Thyroid gland (tissue), 4 donors: Measurements from ENCODE around the gene CHST11. TPM values are rescaled to one million over a fixed set of nuclear protein-coding genes. Genes with fewer than 3 reads are reported as not detected.

Source experiments
- DNase-seq, 2 donors: peaks; one replicate each; pipeline ENCODE4 v3.0.0-alpha.2; 2019
- H3K27ac ChIP-seq, 3 donors: fragments of 200-600 bp; sonication (generic); 1 replicate in 2 of 3; 2 replicates in 1 of 3; pipeline ENCODE4 v1.5.1; 2016 to 2019; ENCODE audit warnings: mild to moderate bottlenecking in 1 of 3, moderate library complexity in 1 of 3
- H3K27me3 ChIP-seq: fragments of 200-600 bp; sonication (generic); one replicate; pipeline ENCODE4 v1.5.1; 2019
- H3K36me3 ChIP-seq, 2 donors: fragments of 200-600 bp; sonication (generic); one replicate each; pipeline ENCODE4 v1.5.1; 2016 to 2019
- H3K4me1 ChIP-seq, 2 donors: fragments of 200-600 bp; sonication (generic); one replicate each; pipeline ENCODE4 v1.5.1; 2017 to 2019
- H3K4me3 ChIP-seq, 3 donors: fragments of 200-600 bp; sonication (generic); replicated peaks in 1 of 3; 1 replicate in 2 of 3; 2 replicates in 1 of 3; pipeline ENCODE4 v1.5.1; 2016; ENCODE audit warnings: mild to moderate bottlenecking in 1 of 3
- H3K9me3 ChIP-seq: fragments of 200-600 bp; sonication (generic); one replicate; pipeline ENCODE4 v1.5.1; 2017
- POLR2A ChIP-seq, 2 donors: fragments of 450-650 bp; IDR thresholded peaks; one replicate each; pipeline ENCODE4 v1.6.1; 2017; ENCODE audit warnings: antibody characterized with exemption in 2 of 2, mild to moderate bottlenecking in 2 of 2, moderate library complexity in 1 of 2
- WGBS, 2 donors: methylation state at CpG; one replicate each; pipeline ENCODE4 v1.1.5; 2017; 5-methylcytosine and 5-hydroxymethylcytosine counted together
- intact Hi-C: fragments of 100-400 bp; cut with DNase I; formaldehyde crosslinking; loops from one replicate; pipeline ENCODE4 v1.15.1; 2023
- total RNA-seq, 4 donors: library from RNA; depleted of rRNA; stranded (reverse); fragments of >200 nt; gene quantifications; one replicate each; pipeline ENCODE4 v1.2.3, GENCODE V29; 2016
- TF ChIP-seq, protein P1 (sequence below), 6 experiments: fragments of 200-600 bp in 3 of 6; fragments of 450-650 bp in 3 of 6; sonication (generic) in 3 of 6; IDR thresholded peaks; one replicate each; pipeline ENCODE4 v1.5.1; 2016 to 2019; ENCODE audit warnings: antibody characterized with exemption in 6 of 6, mild to moderate bottlenecking in 2 of 6, inconsistent platforms in 1 of 6, moderate library complexity in 1 of 6

Gene CHST11
- total RNA-seq, 4 donors from 2014 or later: 6.9 to 11.6 (median 8.0) TPM

DNA sequence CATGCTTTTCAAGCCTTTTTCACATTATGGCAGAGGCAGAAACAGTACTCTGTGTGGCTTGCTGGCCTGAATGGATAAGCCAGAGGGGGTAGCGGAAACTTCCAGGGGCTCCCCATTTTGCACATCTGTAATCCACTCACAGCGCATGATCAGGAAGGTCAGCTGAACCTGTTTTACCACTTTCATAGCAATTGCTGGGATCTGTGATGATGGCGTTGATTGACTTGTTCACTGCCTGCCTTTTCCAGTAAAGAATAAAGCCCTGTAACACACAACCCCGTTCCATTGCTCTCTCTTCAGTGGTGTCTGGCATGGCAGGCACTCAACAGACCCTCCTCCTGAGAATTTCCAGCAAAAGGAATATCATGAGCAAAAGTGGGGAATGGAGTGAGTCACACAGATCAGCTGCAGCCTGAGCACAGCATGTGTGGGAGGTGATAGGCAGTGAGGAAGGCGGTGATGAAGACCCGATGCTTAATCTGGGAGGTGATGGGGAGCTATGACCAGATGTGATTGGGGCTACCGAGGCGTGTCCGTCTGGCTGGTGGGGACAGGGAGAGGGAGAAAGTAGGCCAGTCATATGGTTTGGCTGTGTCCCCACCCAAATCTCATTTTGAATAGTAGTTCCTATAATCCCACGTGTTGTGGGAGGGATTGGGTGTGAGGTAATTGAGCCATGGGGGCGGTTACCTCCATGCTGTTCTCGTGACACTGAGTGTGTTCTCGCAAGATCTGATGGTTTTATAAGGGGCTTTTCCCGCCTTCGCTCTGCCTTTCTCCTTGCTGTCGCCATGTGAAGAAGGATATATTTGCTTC lies 44.7 kb upstream of the CHST11 start:
- no peak overlapping the region for H3K27ac ChIP-seq
- peaks cover 0 to 10% of the 10 kb centered on the region in 2 donors for H3K4me1 ChIP-seq
- no peak overlapping the region for H3K4me3 ChIP-seq
- intact Hi-C loops: no loop called here
- H3K9me3 ChIP-seq: no peaks in the 10 kb centered on the region
- no peaks in the 10 kb centered on the region for H3K27me3 ChIP-seq
- DNase-seq: no peak
- TF ChIP-seq, protein P1, sequence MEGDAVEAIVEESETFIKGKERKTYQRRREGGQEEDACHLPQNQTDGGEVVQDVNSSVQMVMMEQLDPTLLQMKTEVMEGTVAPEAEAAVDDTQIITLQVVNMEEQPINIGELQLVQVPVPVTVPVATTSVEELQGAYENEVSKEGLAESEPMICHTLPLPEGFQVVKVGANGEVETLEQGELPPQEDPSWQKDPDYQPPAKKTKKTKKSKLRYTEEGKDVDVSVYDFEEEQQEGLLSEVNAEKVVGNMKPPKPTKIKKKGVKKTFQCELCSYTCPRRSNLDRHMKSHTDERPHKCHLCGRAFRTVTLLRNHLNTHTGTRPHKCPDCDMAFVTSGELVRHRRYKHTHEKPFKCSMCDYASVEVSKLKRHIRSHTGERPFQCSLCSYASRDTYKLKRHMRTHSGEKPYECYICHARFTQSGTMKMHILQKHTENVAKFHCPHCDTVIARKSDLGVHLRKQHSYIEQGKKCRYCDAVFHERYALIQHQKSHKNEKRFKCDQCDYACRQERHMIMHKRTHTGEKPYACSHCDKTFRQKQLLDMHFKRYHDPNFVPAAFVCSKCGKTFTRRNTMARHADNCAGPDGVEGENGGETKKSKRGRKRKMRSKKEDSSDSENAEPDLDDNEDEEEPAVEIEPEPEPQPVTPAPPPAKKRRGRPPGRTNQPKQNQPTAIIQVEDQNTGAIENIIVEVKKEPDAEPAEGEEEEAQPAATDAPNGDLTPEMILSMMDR (IDR thresholded peaks at IDR 0.05): no peak
- TF ChIP-seq POLR2A (IDR thresholded peaks at IDR 0.05): no peak
- no peaks in the 10 kb centered on the region for H3K36me3 ChIP-seq
- 89 to 95% methylated on average over 16 of the region's 16 CpGs for WGBS, 2 donors

DNA sequence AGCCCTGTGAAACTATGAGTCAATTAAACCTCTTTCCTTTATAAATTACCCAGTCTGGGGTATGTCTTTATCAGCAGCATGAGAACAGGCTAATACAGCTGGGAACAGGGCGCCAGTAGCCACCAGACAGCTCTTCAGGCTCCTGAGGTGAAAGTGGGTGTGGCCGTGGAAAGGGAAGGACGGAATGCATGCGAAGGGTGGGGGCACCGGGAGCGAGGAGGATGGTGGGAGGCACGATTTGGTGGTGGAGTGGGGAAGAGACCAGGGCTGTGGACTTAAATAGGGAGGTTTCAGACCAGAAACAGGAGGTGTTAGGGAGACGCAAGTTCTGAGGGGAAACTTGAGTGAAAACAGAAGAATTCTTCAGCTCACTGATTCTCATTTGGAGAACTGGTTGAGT lies 44.1 kb upstream of the CHST11 start:
- intact Hi-C loops: no loop called here
- no peaks in the 10 kb centered on the region for H3K27me3 ChIP-seq
- 64 to 83% methylated on average over 8 of the region's 8 CpGs for WGBS, 2 donors
- H3K4me1 ChIP-seq: peaks cover 0 to 10% of the 10 kb centered on the region in 2 donors
- H3K27ac ChIP-seq: no peak overlapping the region
- H3K4me3 ChIP-seq: no peak overlapping the region
- DNase-seq: no peak
- TF ChIP-seq, protein P1 (IDR thresholded peaks at IDR 0.05): no peak
- TF ChIP-seq POLR2A (IDR thresholded peaks at IDR 0.05): no peak
- no peaks in the 10 kb centered on the region for H3K9me3 ChIP-seq
- H3K36me3 ChIP-seq: no peaks in the 10 kb centered on the region

DNA sequence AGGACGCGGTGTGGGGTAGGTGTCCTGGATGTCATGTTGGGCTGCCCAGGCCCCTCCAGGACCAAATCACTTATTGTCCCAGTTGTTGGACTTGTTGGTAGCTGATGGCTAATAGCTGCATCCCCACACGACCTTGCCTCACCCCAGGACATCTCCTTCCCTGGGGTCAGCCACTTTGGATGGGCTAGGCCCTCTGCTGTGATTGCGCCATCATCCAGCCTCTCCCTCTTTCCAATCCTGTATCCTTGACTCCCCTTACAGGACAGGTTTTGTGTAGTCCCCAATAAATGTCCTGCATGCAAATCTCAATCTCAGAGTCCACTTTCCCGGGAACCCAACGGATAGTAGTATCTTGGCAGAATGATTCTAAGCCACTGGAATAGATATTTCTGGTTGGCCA lies 43.4 kb upstream of the CHST11 start:
- Histone ChIP-seq H3K27ac (no peak overlapping the region), H3K9me3 (no peaks in the 10 kb centered on the region), H3K4me1 (peaks cover 0 to 7% of the 10 kb centered on the region in 2 donors), H3K4me3 (no peak overlapping the region), H3K36me3 (no peaks in the 10 kb centered on the region), H3K27me3 (no peaks in the 10 kb centered on the region)
- WGBS, 2 donors: 85 to 91% methylated on average over 6 of the region's 6 CpGs
- no peak for DNase-seq
- TF ChIP-seq, protein P1 (IDR thresholded peaks at IDR 0.05): no peak
- no peak for TF ChIP-seq POLR2A (IDR thresholded peaks at IDR 0.05)
- intact Hi-C loops: no loop called here

DNA sequence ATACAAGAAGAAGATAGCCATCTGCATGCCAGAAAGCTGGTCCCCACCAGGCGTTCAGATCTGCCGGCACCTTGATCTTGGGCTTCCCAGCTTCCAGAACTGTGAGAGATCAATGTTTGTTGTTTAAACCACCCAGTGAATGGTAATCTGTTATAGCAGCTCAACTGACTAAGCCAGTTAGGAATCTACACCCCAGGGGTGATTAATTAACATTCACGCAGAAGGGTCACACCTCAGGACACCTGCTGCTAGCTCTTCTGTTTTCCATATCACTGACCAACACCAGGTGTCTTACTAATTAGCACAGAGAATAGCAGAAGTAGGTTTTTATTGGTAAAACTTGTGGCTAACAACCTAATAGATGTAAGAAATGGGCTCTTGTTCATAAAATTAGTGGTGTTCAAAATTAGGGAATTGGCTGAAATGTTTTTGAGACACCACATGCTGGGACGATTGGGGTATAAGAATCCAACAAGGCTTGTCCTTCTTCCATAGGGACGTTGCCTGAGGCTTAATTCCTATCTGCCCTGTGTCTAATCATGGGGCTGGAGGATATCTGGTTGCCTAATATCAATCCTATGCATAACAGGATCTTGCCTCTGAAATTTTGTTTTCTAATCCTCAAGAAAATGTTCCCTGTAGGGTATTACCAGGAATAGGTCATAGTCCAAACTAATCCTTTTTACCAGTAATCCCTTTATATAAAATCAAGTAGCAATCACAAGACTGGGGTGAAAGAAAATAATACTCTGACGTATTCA lies 42.0 kb upstream of the CHST11 start:
- Histone ChIP-seq H3K27me3 (no peaks in the 10 kb centered on the region), H3K36me3 (no peaks in the 10 kb centered on the region), H3K9me3 (no peaks in the 10 kb centered on the region), H3K4me3 (no peak overlapping the region), H3K4me1 (no peaks in the 10 kb centered on the region), H3K27ac (no peak overlapping the region)
- TF ChIP-seq, protein P1 (IDR thresholded peaks at IDR 0.05): no peak
- TF ChIP-seq POLR2A (IDR thresholded peaks at IDR 0.05): no peak
- intact Hi-C loops: no loop called here
- 68 to 83% methylated on average over 6 of the region's 6 CpGs for WGBS, 2 donors
- DNase-seq: no peak
